ENCODE measurements around the gene SND1.

- TF ChIP-seq CTCF (IDR thresholded peaks at IDR 0.05; ENCODE audit: low read depth, low read length, poor library complexity, severe bottlenecking) (no peak), EZH2phosphoT487 (IDR thresholded peaks at IDR 0.05; ENCODE audit: borderline replicate concordance, low read length) (no peak)
These were observed 243.4 kb downstream of the SND1 start for GRCh38 chr7:127895360-127895759.
